Activated CD8-positive, alpha-beta memory T cell treated with anti-CD3 and anti-CD28 coated beads, Interleukin-2, amount 50 U/mL, for 1 hour (primary cell): Measurements from ENCODE around the gene ZBTB20.

Source experiments
- DNase-seq: peaks from one replicate; pipeline ENCODE4 v3.0.0-alpha.2; 2020; ENCODE audit errors: extremely low read depth

Gene ZBTB20

DNA sequence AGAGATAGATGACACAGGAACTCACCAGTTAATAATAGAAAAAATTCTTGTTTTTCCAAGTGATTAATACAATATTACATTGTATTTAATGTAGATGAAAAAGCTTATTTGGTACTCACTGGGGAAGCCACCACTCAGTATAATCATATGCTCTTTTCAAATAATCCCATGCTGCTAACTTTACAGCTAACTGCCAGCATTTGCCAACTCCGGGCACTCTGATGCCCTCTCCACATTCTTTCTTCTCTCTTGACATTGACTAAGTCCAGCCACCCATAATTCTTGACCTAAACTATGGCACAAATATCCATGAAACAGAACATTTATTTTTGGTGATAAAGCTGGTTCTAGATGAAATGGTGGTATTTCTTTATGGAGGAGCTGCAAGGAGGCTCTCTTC is 384.9 kb downstream of the ZBTB20 start:
- DNase-seq, result no peak

DNA sequence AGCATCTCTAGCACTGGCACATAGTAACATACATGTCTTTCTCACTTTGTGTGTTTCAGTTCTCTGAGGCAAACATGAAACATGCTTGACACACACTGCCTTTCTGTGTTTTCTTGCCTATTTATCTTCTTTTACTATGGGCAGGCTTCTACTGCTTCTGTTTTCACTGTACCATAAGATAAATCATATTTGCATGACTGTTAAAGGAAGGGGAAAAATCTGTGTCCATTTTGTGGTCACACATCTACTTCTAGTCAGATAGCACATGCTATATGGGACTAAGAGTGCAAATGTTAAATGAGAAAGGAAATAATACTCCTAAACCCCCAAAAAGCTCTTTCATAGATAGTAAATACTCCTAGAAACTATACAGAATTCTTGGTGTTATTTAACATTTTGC is 386.4 kb downstream of the ZBTB20 start:
- no peak for DNase-seq

DNA sequence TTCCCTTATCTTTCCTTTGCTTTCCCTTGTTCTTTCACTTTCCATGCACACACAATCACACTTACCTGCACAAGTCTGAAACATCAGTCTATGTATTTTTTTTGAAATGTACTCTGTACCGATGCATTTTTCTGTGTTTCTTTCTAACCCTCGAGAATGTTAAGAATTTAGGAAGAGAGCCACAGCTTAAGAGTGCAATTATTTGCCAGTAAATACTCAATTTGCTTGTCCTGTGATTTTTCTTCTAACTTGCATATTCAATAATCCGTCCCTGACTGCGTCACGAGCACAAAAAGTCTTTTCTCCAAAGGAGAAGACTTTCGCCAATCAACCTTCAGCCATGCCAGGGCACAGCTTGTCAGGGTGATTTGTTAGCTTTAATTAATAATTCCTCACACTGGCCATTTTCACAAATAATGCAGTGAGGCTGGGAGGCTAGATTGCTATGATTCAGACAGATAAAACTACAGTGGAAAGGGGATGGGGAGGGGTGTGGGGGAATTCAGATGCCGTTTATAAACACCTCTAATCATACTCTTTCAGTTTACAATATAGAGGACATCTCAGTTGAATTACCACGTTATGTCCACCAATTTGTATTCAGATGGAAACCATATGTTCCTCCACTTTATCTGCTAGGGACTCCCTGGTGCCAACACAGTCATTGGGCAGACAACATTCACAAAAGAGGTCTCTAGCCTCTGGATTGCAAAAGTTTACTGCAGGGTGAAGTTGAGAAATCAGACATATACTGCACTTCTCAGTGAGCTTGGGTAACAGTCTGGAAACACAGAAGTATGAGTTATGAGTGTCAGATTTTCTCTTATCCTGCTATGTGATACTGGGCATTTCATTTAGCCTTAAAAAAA is 388.0 kb downstream of the ZBTB20 start:
- DNase-seq, result no peak

DNA sequence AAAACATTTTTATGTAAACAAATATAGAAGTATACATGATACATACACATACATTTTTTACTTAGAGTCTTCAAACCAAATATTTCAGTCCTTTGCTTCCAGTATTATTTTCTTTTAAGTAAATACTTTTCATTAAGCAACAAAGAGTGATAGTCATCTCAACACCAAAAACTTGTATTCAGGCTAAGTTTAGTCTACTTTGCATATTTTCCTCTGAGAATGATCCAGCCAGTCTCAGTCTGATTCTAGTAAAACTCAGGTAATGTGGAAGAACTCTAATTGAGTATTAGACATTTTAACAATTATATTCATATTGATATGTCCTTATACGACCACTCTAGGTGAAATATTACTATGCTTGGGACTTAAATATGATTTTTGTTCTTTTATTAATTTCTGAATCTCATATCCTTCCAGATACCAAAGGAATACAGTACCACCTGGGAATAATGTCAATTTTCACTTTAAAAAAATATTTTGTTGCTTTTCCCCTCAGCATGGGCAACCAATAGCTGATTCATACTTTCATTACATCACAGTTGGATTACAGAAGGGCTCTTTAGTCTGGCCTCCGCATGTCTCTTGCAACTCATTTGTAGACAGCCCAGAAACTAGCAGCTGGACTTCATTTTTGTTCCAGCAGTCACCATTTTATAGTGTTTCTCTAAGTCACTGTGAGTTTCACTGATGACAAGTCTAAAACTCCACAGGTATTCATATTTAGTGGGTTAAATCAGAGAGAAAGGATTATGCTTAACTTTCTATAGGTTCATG is 390.4 kb downstream of the ZBTB20 start:
- DNase-seq, result no peak

DNA sequence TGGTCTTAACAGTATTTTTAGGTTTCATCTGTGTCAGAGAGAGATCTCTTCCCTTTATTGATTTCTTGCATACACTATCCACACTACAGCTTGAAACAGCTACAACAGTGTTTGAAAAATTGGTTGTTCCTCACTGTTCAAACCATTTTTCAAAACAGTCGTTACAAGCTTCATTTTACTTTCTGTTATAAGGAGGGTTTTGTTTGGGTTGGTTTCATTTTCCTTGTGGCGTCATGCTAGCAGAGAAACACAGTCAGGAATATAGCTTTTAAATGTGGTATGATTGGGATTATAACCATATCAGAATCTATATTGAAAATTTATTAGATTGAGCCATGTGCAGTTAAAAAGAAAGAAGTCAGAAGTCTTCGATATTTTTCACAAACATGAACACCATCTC is 400.6 kb downstream of the ZBTB20 start:
- no peak for DNase-seq

DNA sequence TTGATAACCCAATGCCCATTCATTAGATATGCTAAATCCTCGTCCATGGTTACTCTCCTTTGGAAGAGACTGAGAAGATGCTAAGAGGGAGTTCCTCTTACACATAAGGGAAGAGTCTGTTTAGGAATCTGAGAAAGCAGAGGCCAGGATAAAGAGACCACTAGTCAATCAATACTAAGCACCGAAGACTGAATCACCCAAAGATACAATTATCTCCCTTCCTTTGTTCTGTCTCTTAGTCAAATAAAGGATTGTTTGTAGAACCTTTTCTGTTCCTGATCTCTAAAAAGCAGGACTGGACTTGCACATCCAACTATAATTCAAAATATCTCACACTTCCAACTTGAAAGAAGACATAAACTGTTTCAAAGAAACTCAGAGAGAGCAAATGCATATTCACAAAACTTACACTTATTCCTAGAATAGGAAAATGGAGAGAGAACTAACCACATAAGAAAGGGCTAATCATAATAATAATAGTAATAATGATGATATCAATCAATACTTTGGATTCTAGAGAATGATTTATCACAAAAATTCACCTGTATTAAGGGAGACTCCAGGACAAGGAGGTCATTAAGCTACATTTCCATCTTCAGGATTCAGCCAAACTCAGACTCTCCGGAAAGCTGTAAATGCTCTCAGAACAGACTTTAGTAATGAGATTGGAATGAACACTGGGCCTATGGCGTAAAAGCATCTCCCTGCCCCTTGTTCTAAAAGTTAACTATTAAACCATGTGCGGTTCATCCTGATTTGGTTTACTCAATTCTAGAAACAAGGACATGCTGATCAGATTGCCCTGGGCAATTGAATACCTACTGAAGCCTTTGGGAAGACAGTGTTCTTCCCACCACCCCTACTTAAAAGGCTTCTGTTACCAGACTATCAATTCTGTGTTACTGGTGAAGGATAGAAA is 401.5 kb downstream of the ZBTB20 start:
- no peak for DNase-seq

DNA sequence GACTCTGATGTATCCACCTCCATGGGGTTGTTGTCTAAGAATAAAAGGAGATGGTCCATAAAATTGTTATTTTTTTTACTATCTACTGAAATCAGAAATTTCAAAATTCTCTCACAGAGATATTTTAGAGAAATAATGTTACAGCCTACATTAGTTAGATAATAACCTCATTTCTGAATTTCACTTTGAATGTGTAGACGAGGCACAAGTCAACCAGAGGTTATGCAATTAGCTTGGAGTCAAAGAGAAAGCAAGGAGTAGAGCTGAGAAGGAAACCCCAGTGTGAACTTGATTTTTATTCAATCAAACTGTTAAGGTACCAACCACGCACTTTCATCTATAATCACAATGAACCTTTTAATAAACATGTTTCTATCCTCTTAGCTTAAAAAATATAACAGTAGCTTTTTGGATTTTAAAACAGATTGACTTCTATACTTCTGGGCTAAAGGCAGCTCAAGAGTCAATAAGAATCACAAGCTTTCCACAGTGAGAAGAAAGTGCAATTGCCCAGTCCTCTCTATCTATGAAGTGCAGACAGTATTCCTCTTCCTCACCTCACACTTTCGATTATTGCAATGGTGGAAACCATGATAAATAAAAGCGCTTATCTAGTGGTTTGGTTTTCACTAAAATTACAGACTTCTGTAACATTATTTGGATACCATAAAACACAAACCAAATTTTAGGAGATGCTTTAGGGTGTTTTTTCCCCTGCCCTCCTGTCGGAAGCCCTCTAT is 403.2 kb downstream of the ZBTB20 start:
- DNase-seq, result no peak

DNA sequence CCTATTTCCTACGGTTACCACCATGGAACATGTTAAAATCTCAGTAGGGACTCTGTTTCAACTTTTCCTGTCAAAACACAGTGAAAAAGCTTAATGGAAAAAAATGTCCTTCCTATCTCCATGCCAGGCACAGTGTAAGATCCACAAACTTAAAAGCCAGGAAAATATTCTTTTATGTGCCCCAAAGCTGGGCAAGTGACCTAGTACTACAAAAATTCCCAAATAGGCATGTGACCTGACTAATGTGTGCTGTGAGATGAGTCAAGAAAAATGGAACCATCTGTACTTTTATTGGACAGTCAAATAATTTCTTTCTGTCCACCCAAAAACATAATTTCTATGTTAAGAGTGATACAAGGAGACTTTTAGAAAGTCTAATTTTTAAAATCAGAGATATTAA is 406.0 kb downstream of the ZBTB20 start:
- DNase-seq, result no peak

DNA sequence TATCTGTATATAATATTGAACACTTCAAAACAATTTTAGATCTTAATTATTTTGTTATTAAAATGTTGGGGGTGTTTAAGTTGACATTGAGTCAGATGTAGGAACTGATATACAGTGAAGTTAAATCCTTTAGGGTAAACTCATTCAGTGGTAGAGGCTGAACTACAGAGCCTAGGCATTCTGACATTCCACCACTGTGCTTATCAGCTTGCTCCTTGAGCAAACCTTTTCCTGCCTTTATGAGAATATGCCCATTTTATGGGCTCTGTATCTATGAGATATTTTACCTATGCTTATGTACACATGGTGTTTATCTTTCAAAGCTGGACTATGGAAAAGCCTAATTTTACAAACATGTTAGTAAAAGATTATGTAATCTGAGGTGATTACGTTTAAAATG is 407.5 kb downstream of the ZBTB20 start:
- no peak for DNase-seq

DNA sequence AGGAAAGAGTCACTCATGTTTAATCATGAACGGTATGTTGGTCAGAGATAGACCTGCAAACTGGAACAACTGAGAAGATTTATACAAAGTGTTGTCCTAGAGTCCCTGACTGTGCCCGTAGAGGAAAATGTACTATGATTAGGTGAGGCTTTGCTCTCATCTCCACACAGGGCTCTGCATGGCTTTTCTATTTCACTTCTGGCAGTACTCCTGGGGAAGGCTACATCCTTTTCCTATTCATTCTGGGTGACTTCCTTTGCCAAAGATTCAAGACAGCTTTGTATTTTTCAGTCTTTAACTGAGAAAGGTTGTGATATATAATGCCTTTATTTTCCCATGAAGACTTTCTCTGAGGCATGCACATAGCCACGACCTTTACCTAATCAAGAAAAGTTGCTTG is 414.7 kb downstream of the ZBTB20 start:
- no peak for DNase-seq

DNA sequence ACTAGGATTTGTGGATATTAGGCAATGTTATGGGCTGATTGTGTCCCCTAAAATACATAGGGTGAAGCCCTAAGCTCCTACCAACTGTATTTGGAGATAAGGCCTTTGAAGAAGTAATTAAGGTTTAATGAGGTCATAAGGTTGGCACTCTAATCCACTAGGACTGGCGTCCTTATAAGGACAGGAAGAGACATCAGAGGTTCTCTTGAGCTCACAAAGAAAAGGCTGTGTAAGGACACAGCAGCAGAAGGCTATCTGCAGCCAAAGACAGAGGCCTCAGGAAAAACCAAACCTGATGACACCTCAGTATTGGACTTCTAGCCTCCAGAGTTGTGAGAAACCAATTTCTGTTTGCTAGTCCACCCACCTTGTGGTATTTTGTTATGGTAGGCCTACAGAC is 416.7 kb downstream of the ZBTB20 start:
- no peak for DNase-seq

DNA sequence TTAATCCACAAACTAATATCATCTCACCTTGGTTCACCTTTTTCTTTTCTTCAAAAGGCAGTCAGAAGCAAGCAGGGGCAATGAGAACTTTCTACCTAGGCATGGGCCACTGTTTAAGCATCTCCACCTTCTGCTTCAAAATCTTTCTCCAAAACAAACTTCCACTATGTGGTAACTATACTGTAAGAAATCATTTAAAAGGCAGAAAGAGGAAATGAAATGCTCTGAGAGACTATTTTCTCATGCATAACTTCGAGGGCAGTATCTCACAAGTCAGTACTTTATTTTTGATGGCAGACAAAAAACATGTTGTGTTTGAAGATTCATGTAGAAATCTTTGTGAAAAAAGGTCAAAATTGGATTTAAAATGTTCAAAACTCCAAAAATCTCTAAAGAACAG is 419.7 kb downstream of the ZBTB20 start:
- no peak for DNase-seq

DNA sequence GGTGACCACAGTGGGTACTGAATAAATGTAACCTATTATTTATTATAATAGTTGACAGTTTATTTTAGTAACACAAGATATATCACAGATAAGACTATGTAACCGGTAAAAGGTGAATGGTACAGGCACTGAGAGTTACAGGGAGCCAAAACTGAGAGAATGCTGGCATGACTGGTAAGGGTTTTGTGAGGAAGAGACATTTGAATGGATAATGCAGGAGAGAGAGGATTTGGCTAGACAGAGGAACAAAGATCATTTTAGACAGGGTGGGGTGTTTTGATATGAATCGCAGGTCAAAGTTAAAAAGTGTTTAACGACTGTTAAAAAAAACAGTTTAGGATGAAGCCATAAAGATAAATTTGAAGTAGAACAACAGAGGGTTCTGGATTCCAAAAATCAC is 421.1 kb downstream of the ZBTB20 start:
- DNase-seq, result no peak

DNA sequence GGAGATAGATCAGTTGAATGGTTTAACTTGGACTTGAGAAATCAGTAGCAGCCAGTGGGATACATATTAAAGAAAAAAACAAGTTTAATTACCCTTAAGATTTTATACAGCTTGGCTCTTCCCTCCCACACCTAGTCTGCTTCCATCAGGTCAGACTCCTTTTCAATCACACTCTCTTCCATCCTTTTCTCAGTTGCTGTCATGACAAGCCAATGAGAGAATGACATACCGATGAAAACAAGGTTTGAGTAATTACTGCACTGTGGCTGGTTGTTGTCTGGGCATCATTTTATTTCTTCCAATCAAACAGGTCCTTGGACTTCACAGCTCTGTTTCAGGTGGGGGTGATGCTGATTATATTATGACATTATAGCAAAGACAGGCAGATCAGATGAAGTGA is 424.6 kb downstream of the ZBTB20 start:
- DNase-seq, result no peak

DNA sequence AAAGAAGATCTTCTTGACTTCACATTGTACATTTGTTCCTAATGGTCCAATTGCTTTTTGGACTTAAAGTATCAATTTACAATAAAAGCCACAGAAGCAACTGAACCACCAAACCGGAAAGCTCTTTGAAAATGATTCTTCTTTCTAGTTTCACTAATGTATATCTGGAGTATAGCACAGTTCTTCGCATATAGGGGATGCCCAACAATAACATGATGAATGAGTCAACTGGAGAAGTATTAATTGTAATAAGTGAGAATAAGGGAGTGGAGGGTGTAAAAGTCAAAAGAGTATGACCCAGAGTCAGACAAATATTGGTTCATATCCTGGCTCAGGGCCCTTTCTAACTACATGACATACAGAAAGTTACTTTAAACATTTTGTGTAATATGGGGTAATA is 425.2 kb downstream of the ZBTB20 start:
- no peak for DNase-seq

DNA sequence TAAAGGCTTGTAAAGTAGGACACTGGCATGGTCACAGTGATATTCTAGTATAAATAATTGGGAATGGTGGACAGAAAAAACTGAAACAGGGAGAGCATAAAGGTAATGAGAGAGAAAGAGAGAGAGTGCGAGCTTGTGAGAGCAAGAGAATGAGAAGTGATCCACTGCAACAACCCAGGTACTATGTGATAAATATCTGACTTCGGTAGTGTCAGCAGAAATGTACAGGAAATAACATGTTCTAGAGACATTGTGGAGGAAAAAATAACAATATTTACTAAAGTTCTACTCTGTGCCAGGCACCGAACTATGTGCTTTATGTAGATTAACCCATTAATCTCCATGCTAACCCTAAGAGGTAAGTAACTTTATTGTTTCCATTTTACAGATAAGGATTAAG is 425.9 kb downstream of the ZBTB20 start:
- DNase-seq, result no peak

DNA sequence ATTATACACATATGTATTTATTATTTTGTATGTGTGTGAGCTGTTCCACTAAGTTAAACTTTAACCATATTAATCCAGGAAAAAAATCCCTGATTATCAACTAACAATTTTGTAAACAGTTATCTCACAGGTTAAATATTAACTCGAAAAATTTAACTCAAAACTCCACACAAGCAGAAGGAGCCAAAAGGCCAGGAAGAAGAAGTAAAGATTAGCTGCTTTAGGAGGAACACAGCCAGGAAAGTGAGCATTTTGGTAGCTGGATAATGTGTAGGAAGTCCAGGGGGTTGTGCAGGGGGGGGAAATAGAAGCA is 428.2 kb downstream of the ZBTB20 start:
- DNase-seq, result no peak

DNA sequence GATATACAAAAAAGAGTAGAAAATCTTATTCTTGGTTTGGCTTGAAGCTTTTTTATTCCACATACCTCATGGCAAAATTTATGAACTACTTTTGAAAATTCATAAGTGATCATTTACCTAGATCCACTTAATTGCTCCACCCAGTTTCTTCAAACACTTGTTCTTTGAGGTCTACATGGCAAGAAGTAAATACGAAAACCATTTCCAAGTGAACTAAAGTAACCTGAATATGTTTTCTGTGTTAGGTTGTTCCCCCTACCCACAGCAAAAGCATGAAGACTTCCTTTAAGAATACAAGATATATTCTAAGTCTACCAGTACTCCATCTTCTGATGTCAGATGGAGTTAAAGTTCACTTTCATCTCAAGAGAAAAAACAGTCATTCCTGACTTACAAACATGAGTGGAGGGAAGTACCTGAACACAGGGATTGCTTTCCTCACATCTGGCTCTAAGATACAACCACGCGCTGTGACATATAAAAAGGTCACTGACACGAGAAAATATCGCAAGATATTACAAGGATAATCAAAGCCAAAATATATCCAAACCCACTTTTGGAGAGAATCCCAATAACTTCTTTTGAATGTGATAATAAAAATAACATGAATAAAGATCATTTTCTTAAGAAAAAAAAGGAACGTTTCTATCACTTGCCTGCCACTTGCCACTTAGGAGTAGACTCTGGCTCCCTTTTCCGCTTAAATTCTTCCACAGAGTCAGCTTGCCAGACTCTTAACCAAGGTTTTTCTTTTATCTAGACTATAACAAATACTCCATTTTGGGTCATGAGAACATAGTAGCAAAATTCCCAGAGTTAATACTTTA is 428.8 kb downstream of the ZBTB20 start:
- DNase-seq, result no peak

DNA sequence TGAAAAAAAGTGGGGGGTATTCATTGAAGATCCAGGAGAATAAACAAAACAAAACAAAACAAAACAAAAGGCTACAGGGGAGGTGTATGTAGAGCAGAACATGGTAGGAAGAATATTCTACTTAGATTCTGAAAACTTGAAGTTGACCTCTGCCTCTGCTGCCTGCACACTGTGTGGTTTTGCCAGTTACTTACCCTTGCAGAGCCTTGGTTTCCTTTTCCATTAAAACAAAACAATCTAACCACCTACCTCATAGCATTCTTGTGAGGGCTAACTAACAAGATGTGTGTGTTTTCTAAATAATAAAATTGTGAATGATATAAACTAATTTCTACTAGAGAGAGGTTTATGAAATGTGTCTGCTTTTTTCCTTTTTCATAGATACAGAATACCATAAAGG is 430.2 kb downstream of the ZBTB20 start:
- no peak for DNase-seq

DNA sequence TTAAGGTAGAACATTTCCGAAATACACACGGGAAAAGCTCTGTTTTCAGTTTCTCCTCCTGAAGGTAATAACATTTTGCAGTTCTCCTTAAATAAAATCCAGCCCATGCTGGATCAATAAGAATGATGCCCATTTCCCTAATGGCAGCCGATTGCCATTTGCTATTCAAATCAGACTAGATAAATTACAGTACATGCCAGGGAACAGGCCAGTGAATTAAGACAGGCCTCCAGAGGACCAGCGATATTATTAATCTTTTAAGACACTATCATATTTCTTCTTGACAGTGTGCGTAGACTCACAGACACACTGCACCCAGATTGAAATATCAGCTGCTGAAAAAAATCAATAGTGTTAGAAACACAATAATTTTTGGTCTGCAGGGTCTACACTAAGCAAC is 431.0 kb downstream of the ZBTB20 start:
- DNase-seq, result no peak

DNA sequence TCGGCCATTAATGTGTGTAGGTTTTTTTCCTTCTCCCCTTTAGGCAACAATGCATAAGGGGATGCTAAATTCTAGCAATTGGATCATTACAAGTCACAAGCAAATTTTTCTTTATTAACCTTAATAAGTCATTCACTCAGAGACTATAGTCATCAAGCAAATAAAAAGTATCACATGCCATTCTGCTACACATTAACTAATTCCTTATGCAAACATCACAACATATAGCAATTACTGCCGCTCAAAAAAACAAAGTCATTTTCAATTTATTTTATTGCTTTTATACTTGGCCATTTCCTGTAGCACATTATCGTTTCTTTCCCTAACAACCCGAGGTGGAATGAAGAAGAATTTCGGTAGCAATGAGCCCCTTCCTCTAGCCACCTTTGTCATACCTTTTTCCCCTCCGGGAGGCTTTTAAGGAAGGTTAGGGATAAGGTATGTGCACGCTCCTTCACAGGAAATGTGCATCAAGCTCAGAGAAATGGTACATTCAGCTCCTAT is 432.1 kb downstream of the ZBTB20 start:
- no peak for DNase-seq
